Mesothelial cell of epicardium (in vitro differentiated cells): ENCODE data around the gene LSM7. TPM values are rescaled to one million over a fixed set of nuclear protein-coding genes. Genes with fewer than 3 reads are reported as not detected.

Experiments
- DNase-seq, 2 experiments: peaks; one replicate each; pipeline ENCODE4 v3.0.0; 2021; ENCODE audit warnings: low spot score in 2 of 2; ENCODE audit not compliant: unreplicated experiment in 2 of 2
- H3K27ac Mint-ChIP-seq: 2 replicates; pipeline ENCODE4 v1.8.0; 2021; ENCODE audit warnings: mixed read lengths
- H3K27me3 Mint-ChIP-seq: 2 replicates; pipeline ENCODE4 v1.8.0; 2021; ENCODE audit warnings: low read depth, mixed read lengths
- H3K36me3 Mint-ChIP-seq: 2 replicates; pipeline ENCODE4 v1.8.0; 2021; ENCODE audit warnings: mixed read lengths
- H3K4me1 Mint-ChIP-seq: 2 replicates; pipeline ENCODE4 v1.8.0; 2021; ENCODE audit warnings: mixed read lengths
- H3K4me3 Mint-ChIP-seq: 2 replicates; pipeline ENCODE4 v1.8.0; 2021; ENCODE audit warnings: mild to moderate bottlenecking, moderate library complexity, mixed read lengths
- H3K9me3 Mint-ChIP-seq: 2 replicates; pipeline ENCODE4 v1.8.0; 2021; ENCODE audit warnings: mixed read lengths
- CTCF ChIP-seq: fragments of 200-600 bp; sonication (generic); IDR thresholded peaks from one replicate; pipeline ENCODE4 v1.5.0; 2021; ENCODE audit warnings: antibody characterized with exemption; ENCODE audit not compliant: unreplicated experiment
- total RNA-seq: library from RNA; stranded (reverse); gene quantifications from 3 replicates; pipeline ENCODE4 v1.2.1, GENCODE V29; 2021

Gene LSM7
- total RNA-seq, 1 donor from 2014 or later = 141 TPM

DNA sequence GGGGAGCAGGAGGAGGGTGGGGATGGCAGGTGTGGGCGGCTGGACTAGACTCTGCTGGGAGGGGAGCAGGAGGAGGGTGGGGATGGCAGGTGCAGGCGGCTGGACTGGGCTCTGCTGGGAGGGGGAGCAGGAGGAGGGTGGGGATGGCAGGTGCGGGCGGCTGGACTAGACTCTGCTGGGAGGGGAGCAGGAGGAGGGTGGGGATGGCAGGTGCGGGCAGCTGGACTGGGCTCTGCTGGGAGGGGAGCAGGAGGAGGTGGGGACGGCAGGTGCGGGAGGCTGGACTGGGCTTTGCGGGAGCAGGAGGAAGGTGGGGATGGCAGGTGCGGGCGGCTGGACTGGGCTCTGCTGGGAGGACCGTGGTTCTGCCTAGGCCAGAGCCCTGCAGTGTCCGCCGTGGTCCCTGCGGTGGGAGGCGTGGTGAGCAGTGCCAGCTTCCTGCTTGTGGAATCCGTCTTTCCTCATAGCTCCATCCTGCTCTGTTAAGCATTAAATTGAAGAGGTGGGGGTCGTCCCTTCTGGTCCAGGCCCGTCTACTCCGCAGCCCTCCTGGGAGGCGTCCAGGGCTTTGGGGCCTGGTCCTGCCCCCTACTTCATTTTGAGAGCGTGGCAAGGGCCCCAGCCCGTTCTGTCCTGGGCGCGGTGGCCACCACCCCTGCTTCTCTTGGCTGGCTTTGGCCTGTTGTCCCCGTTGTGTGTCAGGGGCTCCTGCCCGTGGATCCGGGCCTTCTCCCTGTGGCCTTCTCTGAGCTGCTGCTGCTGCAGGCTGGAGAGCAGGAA lies 4.8 kb upstream of the LSM7 start:
- H3K36me3 Mint-ChIP-seq = peaks cover 9% of the 10 kb centered on the region
- DNase-seq = no peak
- peak overlapping the region; percentile 79 for H3K27ac Mint-ChIP-seq
- H3K4me3 Mint-ChIP-seq = no peak overlapping the region
- no peaks in the 10 kb centered on the region for H3K27me3 Mint-ChIP-seq
- peaks cover 69% of the 10 kb centered on the region for H3K4me1 Mint-ChIP-seq
- no peaks in the 10 kb centered on the region for H3K9me3 Mint-ChIP-seq
- TF ChIP-seq CTCF = no peak

- Mint-ChIP-seq H3K4me3 (no peak overlapping the region), H3K27ac (peak overlapping the region; percentile 71), H3K36me3 (peaks cover 6% of the 10 kb centered on the region), H3K27me3 (no peaks in the 10 kb centered on the region), H3K9me3 (no peaks in the 10 kb centered on the region), H3K4me1 (peaks cover 66% of the 10 kb centered on the region)
- no peak for TF ChIP-seq CTCF
- no peak for DNase-seq
Measured at GRCh38 chr19:2332341-2333026, 4.1 kb upstream of the LSM7 start.

GRCh38 chr19:2331601-2332246 lies 3.3 kb upstream of the LSM7 start:
- no peak for TF ChIP-seq CTCF
- Mint-ChIP-seq H3K4me1 (peaks cover 65% of the 10 kb centered on the region), H3K9me3 (no peaks in the 10 kb centered on the region), H3K27ac (peak overlapping the region; percentile 86), H3K4me3 (peak overlapping the region; percentile 97), H3K27me3 (no peaks in the 10 kb centered on the region), H3K36me3 (peaks cover 4% of the 10 kb centered on the region)
- DNase-seq = no peak

GRCh38 chr19:2330632-2331284 lies 2.4 kb upstream of the LSM7 start:
- peaks cover 62% of the 10 kb centered on the region for H3K4me1 Mint-ChIP-seq
- DNase-seq = no peak
- no peak for TF ChIP-seq CTCF
- no peaks in the 10 kb centered on the region for H3K9me3 Mint-ChIP-seq
- H3K36me3 Mint-ChIP-seq = peaks cover 6% of the 10 kb centered on the region
- H3K27ac Mint-ChIP-seq = peak overlapping the region; percentile 86
- H3K4me3 Mint-ChIP-seq = peak overlapping the region; percentile 97
- H3K27me3 Mint-ChIP-seq = no peaks in the 10 kb centered on the region

- DNase-seq = no peak
- no peak for TF ChIP-seq CTCF
- Mint-ChIP-seq H3K4me3 (peak overlapping the region; percentile 97), H3K36me3 (peaks cover 6% of the 10 kb centered on the region), H3K27ac (peak overlapping the region; percentile 86), H3K9me3 (no peaks in the 10 kb centered on the region), H3K27me3 (no peaks in the 10 kb centered on the region), H3K4me1 (peaks cover 61% of the 10 kb centered on the region)
Measured at GRCh38 chr19:2330255-2330631, 1.9 kb upstream of the LSM7 start.
